ENCODE data around the gene FYTTD1. TPM values are rescaled to one million over a fixed set of nuclear protein-coding genes. Genes with fewer than 3 reads are reported as not detected.

FYTTD1 gene
- total RNA-seq (10 to 100 TPM; 40.7 to 90.2 TPM), polyA plus RNA-seq (10 to 100 TPM; 12.1 to 17.8 TPM)
- long read RNA-seq, donor 1, full-length matches to known transcripts, result 23 of 42 reads
- long read RNA-seq, donor 1, partial matches to known transcripts, result 19 of 42 reads
- long read RNA-seq, donor 1, other reads (novel, unspliced or antisense), result 0 of 42 reads
- long read RNA-seq, donor 2, full-length matches to known transcripts, result 8 of 23 reads
- long read RNA-seq, donor 2, partial matches to known transcripts, result 15 of 23 reads
- long read RNA-seq, donor 2, other reads (novel, unspliced or antisense), result 0 of 23 reads
- long read RNA-seq, donor 3, full-length matches to known transcripts, result 13 of 24 reads
- long read RNA-seq, donor 3, partial matches to known transcripts, result 11 of 24 reads
- long read RNA-seq, donor 3, other reads (novel, unspliced or antisense), result 0 of 24 reads
- long read RNA-seq, donor 4, full-length matches to known transcripts, result 3 of 23 reads
- long read RNA-seq, donor 4, partial matches to known transcripts, result 20 of 23 reads
- long read RNA-seq, donor 4, other reads (novel, unspliced or antisense), result 0 of 23 reads
- long read RNA-seq, donor 5, full-length matches to known transcripts, result 40 of 81 reads
- long read RNA-seq, donor 5, partial matches to known transcripts, result 41 of 81 reads
- long read RNA-seq, donor 5, other reads (novel, unspliced or antisense), result 0 of 81 reads

GRCh38 chr3:197749601-197750395 lies at the start of gene FYTTD1:
Gene FYTTD1, plus strand, starts transcription at chr3:197749883. Its CDS starts 89 bp downstream, at chr3:197749972.
- 0% methylated on average over 94 to 104 of the region's 104 CpGs for WGBS, 2 donors
- Histone ChIP-seq H3K27ac (ENCODE audit: low read depth in 1 of 2, low read length in 1 of 2) (peak within 1 kb of the TSS; percentile 93 to 94), H3K4me1 (ENCODE audit: control insufficient read depth in 5 of 5, insufficient read depth in 5 of 5, low read length in 5 of 5) (peaks cover 0 to 22% (median 9%) of the 10 kb centered on the region in 5 donors)

GRCh38 chr3:197700095-197700494 lies 49.6 kb upstream of the FYTTD1 start:
- WGBS, 2 donors, result 94% methylated on average over 9 of the region's 9 CpGs
- no peak overlapping the region for H3K27ac ChIP-seq (ENCODE audit: low read depth in 1 of 2, low read length in 1 of 2)
- H3K27me3 ChIP-seq (ENCODE audit: control insufficient read depth in 3 of 3, insufficient read depth in 3 of 3, low read length in 2 of 3), result no peaks in the 10 kb centered on the region
- no peak overlapping the region for H3K4me3 ChIP-seq
- ATAC-seq (ENCODE audit: insufficient read depth, low FRiP score) (no peak), DNase-seq (no peak)
- H3K4me1 ChIP-seq (ENCODE audit: control insufficient read depth in 5 of 5, insufficient read depth in 5 of 5, low read length in 5 of 5), result no peaks in the 10 kb centered on the region
- H3K9ac ChIP-seq (ENCODE audit: insufficient read depth in 1 of 2, low read length in 2 of 2), result no peak overlapping the region
- TF ChIP-seq CTCF (IDR thresholded peaks at IDR 0.05; ENCODE audit: control extremely low read depth, extremely low read depth), result no peak
- peaks cover 0 to 1% (median 0%) of the 10 kb centered on the region in 4 donors for H3K9me3 ChIP-seq (ENCODE audit: control insufficient read depth in 4 of 4, insufficient read depth in 3 of 4, low read length in 3 of 4)
- peaks cover 27 to 53% (median 41%) of the 10 kb centered on the region in 4 donors for H3K36me3 ChIP-seq (ENCODE audit: control insufficient read depth in 4 of 4, insufficient read depth in 4 of 4, low read length in 4 of 4)

More at GRCh38 chr3:197749601-197750395, at the start of gene FYTTD1:
- ATAC-seq (ENCODE audit: insufficient read depth, low FRiP score) (peak; percentile 97), DNase-seq (peak; percentile 90 to 95 (median 92))
- Histone ChIP-seq H3K4me3 (peak within 1 kb of the TSS; percentile 86), H3K9ac (ENCODE audit: insufficient read depth in 1 of 2, low read length in 2 of 2) (peak within 1 kb of the TSS; percentile 37 to 93), H3K36me3 (ENCODE audit: control insufficient read depth in 4 of 4, insufficient read depth in 4 of 4, low read length in 4 of 4) (no peaks in the 10 kb centered on the region), H3K9me3 (ENCODE audit: control insufficient read depth in 4 of 4, insufficient read depth in 3 of 4, low read length in 3 of 4) (no peaks in the 10 kb centered on the region), H3K27me3 (ENCODE audit: control insufficient read depth in 3 of 3, insufficient read depth in 3 of 3, low read length in 2 of 3) (no peaks in the 10 kb centered on the region)
- peak; percentile 16 for TF ChIP-seq CTCF (IDR thresholded peaks at IDR 0.05; ENCODE audit: control extremely low read depth, extremely low read depth)

- no peak overlapping the region for H3K27ac ChIP-seq (ENCODE audit: low read depth in 1 of 2, low read length in 1 of 2)
- H3K27me3 ChIP-seq (ENCODE audit: control insufficient read depth in 3 of 3, insufficient read depth in 3 of 3, low read length in 2 of 3), result no peaks in the 10 kb centered on the region
- peaks cover 0 to 1% (median 0%) of the 10 kb centered on the region in 4 donors for H3K9me3 ChIP-seq (ENCODE audit: control insufficient read depth in 4 of 4, insufficient read depth in 3 of 4, low read length in 3 of 4)
- H3K9ac ChIP-seq (ENCODE audit: insufficient read depth in 1 of 2, low read length in 2 of 2), result no peak overlapping the region
- no peak for TF ChIP-seq CTCF (IDR thresholded peaks at IDR 0.05; ENCODE audit: control extremely low read depth, extremely low read depth)
- no peak overlapping the region for H3K4me3 ChIP-seq
- 97 to 98% methylated on average over 4 of the region's 4 CpGs for WGBS, 2 donors
- H3K36me3 ChIP-seq (ENCODE audit: control insufficient read depth in 4 of 4, insufficient read depth in 4 of 4, low read length in 4 of 4), result peaks cover 21 to 43% (median 33%) of the 10 kb centered on the region in 4 donors
- H3K4me1 ChIP-seq (ENCODE audit: control insufficient read depth in 5 of 5, insufficient read depth in 5 of 5, low read length in 5 of 5), result no peaks in the 10 kb centered on the region
- ATAC-seq (ENCODE audit: insufficient read depth, low FRiP score), result no peak
- DNase-seq, result no peak
Observed at GRCh38 chr3:197701841-197702240, 47.8 kb upstream of the FYTTD1 start.

All from lung (tissue), 16 donors.